Iris pigment epithelial cell (primary cell): ENCODE data around the gene OLFML2A.
A peak's percentile ranks its signal among the peaks of the same experiment; 100 is the strongest.
"Not testable (repeated sequence)": the region's sequence is repeated elsewhere in the genome, so short reads cannot be mapped to it uniquely, and the experiment has no call there.

Source experiments
- DNase-seq: peaks from one replicate; pipeline ENCODE4 v3.0.0-alpha.2; 2011; ENCODE audit warnings: low read depth

The OLFML2A gene

DNA sequence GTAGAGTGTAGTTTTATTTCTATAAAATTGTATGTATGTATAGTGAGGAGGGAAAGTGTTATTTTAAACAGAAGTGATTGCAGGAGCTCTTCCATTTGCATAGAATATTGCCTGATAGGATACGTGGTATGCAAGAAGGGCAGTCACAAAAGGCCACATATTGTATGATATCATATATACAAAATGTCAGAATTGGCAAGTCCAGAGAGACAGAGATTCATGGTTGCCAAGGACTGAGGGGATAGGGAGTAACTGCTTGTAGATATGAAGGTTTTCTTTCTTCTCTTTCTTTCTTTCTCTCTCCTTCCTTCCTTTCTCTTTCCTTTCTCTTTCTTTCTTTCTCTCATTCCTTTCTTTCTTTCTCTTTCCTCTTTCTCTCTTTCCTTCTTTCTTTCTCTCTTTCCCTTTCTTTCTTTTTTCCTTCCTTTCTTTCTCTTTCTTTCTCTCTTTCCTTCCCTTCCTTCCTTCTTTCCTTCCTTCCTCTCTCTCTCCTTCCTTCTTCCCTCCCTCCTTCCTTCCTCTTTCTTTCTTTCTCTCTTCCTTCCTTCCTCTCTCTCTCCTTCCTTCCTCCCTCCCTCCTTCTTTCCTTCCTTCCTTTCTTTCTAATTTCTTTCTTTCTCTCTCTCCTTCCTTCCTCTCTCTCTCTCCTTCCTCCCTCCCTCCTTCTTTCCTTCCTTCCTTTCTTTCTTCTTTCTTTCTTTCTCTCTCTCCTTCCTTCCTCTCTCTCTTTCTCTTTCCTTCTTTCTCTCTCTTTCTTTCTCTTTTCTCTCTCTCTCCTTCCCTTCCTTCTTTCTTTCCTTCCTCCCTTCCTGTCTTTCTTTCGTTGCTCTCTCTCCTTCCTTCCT, 51.8 kb downstream of the OLFML2A start:
- no peak for DNase-seq

DNA sequence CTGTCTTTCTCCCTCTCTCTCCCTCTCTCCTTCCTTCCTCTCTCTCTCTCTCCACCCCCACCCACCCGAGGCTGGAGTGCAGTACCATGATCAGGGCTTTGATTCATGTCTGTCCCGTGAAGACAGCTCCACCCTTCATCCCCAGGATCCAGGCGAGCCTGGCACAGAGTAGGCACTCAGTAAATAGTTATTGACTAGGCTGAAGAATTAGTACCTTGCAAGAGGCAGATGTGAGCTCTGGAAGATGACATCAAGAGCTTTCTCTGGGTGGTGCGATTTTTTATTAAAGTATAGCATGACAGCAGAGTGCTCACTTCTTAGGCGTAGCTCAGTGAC, 52.4 kb downstream of the OLFML2A start:
- DNase-seq: no peak

DNA sequence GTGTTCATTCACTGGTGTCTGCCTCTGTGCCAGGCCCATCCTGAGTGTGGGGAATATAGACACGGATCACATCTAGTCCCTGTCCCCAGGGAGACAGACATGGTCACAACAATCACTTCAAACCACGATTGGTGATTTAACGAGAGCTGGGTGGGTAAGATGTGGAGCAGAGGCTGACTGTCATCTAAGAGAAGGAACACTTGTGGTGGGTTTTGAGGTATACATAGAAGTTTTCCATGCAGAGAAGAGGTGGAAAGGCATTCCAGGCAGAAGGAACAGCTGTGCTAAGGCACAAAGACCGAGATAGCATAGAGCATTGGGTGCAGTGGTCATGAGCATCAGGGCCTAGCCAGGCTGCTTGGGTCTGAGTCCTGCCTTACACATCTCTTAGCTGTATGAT, 53.7 kb downstream of the OLFML2A start:
- DNase-seq: no peak

DNA sequence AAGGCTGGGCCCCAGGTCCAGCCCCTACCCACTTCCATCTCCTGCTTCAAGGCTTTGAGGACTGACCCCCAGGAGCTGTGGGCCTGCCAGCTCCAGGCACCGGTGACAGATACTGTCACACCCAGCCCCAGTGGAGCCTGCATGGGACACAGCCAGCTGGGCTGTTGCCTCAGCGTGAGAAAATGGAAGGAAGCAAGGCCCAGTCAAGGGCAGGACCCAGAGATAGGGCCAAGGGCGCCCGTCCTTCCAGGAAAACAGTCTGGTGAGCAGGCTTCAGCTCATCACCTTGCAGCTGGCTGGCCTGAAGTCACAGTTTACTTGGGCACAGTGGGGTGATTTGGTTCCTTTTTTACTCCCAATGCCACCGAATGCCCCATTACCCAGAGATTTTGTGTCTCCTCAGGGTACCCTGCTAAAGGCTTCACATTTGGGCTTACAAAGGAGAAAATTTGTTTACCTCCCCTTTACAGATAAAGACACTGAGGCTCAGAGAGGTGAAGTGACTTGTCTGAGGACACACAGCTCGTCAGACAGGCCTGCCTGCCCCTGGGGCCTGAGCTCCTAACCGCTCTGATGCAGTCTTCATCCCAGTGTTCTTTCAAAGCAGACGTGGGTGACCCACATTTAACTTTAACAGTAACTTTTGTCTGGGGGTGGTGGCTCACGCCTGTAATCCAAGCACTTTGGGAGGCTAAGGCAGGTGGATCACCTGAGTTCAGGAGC, 54.9 kb downstream of the OLFML2A start:
- no peak for DNase-seq

DNA sequence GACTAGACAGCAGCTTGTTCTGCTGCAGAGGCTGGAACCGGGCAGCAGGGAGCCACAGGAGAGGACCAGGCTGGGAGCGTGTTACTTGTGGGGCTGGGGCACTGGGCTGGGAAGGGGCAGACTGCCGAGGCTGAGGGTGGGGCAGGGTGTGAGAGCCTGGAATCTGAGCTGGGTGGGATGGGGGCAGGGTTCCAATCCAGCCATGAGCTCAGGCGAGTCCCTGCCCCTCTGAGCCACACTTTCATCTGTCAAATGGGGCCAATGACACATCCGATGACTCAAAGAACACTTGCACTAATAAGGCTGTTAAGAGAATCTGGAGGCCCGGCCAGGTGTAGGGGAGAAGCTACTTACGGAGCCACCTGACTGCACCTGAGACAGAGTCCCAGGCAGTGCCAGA, 57.7 kb downstream of the OLFML2A start:
- DNase-seq: peak; percentile 48

DNA sequence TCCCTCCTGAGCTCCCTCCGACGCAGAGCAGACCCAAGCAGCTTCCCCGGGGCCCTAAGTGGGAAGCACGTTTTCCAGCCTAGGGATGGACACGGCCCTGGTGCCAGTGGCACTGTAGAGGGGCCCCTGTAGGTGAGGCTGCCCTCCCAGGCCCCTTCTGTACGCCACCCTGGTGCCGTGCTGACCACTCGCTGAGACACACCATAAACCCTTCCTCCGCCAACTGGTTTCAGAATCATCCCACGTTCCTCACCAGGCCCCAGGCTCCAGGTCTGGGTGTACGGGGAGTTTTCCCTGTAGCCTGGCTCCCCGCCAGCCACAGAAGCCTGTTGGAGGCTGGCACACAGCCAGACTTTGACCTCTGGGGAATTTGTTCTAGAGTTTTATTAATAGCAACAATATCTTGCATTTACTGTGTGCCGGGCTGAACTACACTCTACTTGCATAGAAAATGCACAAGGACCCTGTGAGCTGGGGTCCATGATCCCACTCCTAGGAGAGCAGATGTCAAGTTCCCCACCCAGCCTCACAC, 58.2 kb downstream of the OLFML2A start:
- DNase-seq: peak; percentile 76

DNA sequence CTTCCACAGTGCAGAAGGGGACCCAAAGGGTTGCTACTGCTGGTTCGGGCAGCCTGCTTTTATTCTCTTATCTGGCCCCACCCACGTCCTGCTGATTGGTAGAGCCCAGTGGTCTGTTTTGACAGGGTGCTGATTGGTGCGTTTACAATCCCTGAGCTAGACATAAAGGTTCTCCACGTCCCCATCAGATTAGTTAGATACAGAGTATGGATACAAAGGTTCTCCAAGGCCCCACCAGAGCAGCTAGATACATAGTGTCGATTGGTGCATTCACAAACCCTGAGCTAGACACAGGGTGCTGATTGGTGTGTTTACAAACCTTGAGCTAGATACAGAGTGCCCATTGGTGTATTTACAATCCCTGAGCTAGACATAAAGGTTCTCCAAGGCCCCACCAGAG, 61.2 kb downstream of the OLFML2A start:
- not testable (repeated sequence) for DNase-seq

DNA sequence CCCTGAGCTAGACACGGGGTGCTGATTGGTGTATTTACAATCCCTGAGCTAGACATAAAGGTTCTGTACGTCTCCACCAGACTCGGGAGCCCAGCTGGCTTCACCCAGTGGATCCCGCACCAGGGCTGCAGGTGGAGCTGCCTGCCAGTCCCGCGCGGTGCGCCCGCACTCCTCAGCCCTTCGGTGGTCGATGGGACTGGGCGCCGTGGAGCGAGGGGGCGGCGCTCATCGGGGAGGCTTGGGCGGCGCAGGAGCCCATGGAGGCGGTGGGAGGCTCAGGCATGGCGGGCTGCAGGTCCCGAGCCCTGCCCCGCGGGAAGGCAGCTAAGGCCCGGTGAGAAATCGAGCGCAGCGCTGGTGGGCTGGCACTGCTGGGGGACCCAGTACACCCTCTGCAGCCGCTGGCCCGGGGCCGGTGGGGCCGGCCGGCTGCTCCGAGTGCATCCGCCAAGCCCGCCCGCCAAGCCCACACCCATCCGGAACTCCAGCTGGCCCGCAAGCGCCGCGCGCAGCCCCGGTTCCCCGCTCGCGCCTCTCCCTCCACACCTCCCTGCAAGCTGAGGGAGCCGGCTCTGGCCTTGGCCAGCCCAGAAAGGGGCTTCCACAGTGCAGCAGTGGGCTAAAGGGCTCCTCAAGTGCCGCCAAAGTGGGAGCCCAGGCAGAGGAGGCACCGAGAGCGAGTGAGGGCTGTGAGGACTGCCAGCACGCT, 61.8 kb downstream of the OLFML2A start:
- not testable (repeated sequence) for DNase-seq

DNA sequence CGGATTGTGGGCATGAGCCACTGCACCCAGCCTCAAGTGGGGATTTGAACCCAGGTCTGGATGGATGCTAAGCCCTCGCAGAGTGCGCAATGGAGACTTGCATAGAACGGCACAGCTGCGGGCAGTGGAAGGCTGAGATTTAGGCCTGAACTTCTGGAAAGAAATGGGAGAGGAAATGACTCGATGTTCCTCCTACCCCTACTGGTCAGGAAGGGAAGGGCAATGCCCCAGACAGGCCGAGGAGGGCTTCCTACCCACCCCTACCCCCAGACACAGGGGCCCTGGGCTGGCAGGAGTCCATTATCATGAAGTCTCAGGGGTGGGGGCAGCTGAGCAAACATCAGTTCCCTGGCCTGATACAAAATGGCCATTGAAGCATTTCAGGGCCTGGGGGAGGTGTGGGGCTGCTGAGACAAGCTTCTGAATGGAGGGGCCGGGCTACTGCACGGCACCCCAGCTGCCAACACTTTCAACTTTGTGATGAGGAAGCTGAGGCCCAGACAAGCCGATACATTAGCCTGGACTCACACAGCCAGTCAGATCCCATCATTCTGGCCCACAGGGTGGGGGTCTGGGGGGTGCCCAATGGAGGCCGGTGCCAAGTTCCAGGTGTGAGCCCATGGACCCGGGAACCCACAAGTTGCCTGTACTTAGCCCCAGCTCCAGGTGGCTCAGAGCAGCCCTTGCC, 62.8 kb downstream of the OLFML2A start:
- peak; percentile 28 for DNase-seq

DNA sequence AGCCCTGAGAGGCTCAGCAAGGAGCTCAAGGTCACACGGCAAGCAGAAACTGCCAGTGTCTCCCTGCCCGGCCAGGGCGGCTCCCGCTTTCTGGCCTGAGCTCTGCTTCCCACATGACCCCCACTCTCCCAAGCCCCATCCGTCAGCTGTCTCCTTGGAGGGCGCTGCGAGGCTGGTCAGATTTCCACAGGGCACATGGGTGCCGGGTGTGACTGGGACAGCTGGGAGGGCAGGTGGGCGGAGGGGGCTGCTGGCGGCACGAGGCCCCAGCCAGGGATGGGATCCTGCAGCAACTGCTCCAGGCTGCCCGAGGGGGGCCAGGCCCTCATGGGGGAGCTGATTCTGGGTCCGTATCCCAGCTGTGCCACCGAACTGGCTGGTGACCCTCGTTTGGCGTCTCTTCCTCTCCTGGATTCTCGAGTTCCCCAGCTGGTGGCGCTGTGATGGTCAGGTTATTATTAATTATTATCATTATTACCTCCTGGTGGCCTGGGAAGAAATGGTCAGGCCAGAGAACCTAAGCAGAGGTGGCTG, 63.4 kb downstream of the OLFML2A start:
- no peak for DNase-seq

DNA sequence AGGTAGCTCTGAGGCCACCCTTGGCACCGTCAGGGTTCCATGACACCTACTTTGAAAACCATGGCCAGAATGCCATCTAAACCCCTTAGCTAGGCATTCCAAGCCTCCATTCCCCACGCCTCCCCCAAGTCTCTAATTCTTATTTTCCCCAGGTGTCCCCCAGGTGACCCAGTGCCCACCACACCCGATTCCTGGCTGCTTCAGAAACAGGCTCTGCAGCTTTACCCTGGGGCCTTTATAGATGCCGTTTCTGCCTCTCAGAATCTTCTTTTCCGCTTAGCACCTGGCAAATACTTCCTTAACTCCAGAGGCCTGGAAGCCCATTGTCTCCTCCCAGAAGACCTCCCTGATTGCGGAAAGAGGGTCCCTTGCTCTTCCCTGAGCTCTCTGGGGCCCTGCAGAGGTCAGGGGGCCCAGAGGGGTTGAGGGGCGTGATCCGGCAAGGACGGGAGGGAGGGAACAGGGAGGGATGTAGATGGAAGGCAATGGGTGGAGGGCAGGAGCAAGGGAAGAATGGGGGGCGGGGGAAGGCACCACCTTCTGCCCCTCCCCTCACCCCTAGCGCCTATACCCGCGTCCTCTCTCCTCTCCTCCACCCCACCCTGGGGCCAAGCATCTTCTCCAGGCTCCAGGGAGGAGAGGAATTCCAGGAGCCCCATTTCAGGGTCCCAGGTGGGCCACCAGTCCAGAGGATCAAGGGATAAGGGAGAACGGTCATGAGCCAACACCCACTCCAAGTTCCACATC, 64.3 kb downstream of the OLFML2A start:
- no peak for DNase-seq

DNA sequence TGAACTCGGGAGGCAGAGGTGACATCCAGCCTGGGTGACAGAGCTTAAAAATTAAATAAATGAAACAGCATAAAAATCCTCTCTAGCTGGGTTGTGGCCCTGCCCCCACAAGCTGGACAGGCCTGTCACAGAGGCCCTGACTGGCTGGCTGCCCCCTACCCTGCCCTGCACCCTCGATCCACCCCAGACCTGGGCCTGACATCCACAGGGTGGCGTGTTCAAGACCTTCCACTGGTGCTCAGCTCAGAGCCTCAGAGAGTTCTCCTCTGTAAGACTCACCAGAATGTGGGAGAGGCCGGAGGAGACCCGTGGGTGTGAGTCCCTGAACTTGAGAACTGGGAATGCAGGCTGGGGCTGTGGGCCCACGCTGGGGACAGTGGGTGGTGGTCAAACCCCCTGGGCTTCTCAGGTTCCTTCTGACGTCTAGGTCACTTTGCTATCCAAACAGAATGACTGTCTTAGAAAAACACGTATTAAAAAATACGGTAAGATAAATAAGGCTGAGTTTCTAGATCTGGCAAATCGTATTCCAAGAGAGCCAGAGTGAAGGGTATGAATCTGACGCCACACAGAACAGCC, 66.6 kb downstream of the OLFML2A start:
- DNase-seq: peak; percentile 60

DNA sequence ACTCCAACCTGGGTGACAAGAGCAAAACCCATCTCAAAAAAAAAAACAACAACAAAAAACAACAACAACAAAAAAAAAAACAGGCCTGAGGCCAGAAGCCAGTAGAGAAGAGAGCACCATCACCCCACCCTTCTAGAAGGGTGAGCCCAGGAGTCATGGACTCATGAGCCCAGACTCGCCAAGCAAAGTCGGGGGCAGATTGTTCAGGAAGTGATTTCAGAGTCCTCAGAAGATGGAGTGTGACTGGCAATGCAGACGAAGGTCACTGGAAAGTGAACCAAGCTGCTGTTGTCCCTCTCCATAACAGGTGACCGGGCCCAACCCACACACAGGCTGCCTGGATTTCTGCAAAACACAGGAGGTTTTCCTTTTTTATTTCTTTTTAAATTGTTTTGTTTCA, 67.4 kb downstream of the OLFML2A start:
- DNase-seq: no peak

DNA sequence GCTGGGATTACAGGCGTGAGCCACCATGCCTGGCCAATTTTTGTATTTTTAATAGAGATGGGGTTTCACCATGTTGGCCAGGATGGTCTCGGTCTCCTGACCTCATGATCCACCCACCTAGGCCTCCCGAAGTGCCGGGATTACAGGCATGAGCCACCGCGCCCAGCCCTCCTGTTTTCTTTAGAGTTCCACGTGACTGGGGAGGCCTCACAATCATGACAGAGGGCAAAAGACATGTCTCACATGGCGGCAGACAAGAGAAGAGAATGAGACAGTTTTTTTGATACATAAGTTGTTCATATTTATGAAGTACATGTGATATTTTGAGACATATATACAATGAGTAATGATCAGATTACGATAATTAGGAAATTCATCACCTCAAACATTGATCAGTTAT, 69.5 kb downstream of the OLFML2A start:
- DNase-seq: not testable (repeated sequence)

DNA sequence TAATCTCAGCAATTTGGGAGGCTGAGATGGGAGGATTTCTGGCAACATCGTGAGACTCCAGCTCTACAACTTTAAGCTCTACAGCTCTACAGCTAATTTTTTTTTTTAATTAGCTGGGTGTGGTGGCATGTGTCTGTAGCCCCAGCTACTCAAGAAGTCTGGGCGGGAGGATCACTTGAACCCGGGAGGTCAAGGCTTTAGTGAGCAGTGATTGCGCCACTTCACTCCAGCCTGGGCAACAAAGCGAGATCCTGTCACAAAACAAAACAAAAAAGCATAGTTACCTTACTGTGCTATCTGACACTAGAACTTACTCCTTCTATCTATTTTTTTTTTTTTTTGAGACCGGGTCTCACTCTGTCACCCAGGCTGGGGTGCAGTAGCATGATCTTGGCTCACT, 70.0 kb downstream of the OLFML2A start:
- DNase-seq: no peak

DNA sequence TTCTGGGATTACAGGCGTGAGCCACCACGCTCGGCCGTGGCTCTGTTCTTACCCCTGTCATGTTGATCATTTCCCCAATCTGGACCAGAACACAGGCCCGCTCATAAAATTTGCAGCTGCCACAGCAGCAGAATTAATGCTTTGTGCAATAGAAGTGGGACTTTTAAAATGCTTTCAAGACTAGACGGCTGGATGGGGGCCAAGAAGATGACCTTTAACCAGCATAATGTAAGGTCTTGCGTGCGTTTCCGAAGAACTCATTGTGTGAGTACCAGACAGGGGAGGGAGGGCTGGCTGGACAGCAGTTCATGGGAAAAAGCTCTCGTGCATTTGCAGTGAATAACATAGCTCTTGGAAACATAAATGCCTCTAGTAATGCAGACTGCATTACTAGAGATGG, 72.9 kb downstream of the OLFML2A start:
- DNase-seq: peak; percentile 79

DNA sequence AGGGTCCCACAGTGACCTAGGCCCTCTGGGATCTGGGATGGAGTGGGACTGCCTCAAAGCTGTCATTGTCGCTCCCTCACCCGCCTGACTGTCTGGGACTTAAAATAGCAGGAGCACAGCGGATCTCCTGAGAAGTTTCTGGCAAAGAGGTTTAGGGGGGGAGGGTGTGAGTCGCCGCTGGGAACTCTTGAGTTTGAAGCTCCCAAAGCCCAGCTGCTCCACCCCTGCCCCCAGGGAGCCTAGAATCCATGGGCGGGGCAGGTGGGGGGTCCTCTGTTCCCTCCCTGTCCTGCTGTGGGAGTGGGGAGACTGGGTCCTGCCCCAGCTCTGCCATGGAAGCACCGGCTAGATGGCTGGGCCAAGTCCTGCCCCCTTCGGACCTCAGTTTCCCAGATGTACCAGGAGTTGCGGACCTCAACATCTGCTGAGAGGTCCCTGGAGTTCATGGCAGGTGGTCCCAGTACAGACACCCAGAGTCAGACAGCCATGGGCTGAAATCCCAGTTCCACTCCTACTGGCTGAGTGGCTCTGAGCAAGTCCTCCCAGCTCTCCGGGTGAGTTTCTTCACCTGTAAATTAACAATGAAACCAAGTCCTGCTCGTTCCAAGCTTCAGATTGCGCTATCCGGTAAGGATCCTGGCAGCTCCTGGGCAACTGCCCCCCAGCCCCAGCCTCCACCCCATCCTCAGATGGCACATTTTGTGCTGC, 75.3 kb downstream of the OLFML2A start:
- no peak for DNase-seq

DNA sequence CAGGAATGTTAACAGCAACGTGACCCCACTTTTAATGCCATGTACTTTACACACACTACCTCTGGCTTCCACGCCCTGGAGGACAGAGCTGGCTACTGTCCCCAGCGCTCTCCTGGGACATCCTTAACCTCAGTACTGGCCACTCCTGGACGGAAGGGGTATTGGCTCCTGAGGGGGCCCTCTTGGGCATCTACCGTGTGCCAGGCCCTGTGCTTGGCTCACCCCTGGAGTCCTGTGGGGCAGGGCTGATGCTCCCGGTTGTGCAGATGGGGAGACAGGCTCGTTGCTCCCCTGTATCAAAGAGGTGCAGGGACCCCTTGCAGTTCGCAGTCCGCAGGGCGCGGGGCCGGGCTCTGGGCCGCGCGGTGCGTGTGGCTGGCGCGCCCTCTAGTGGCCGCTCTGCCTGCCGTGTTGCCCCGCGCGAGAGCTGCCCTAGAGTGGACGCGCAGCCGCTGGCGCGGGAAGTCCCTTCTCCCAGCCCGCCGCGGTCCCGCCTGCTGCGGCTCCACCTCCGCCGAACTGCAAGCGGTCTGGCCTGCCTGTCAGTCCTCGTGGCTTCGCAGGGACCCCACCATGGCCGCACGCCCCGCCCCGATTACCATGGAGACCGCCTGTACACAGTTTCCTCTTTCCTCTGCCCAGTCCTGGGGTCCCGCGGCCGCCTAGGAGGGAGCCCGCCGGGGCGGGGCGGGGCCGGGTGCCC, 76.0 kb downstream of the OLFML2A start, which contains the start of gene WDR38:
WDR38 (plus strand) TSS at position 632 of the 703 bp plus-strand sequence. CDS start 72 bp downstream, outside the sequence.
- DNase-seq: peak; percentile 66

DNA sequence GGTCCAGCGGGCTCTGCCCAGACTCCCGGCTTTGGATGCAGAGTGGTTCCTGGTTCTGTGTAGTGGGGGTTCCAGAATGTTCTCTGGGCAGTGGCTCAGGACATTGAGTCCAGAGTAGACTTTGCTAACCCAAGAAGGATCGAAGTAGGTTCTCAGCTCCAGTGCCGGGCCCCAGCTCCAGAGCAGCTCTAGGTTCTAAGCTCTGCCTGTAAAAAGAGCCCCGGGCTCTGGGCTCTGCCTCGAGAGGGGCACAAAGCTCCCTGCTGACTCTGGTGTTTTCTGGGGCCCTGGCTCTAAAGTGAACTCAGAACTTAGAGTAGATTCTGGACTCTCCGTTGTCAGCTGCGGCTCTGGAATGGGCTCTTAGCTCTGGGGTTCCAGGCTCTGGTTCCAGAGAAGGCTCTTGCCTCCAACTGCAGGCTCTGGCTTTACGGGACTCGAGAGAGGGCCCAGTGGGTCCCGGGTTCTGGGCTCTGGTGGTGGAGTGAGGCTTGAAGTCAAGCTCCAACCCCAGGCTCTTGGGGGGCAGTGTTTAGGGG, 76.7 kb downstream of the OLFML2A start:
- DNase-seq: no peak
